HT-29 (cell line): ENCODE results near the gene PDLIM3. TPM values are rescaled to one million over a fixed set of nuclear protein-coding genes. Genes with fewer than 3 reads are reported as not detected.
"Not testable (repeated sequence)": the region's sequence is repeated elsewhere in the genome, so short reads cannot be mapped to it uniquely, and the experiment has no call there.

Experiments
- DNase-seq: peaks from one replicate; pipeline ENCODE4 v3.0.0-alpha.2; 2015; ENCODE audit warnings: low spot score
- total RNA-seq: library from RNA; depleted of rRNA; stranded (reverse); fragments of >200 nt; shearing (Covaris generic); gene quantifications from 2 replicates; pipeline ENCODE4 v1.2.3, GENCODE V29; 2014; rRNA removed

Gene PDLIM3, protein sequence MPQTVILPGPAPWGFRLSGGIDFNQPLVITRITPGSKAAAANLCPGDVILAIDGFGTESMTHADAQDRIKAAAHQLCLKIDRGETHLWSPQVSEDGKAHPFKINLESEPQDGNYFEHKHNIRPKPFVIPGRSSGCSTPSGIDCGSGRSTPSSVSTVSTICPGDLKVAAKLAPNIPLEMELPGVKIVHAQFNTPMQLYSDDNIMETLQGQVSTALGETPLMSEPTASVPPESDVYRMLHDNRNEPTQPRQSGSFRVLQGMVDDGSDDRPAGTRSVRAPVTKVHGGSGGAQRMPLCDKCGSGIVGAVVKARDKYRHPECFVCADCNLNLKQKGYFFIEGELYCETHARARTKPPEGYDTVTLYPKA
- total RNA-seq: not detected in 2 replicates

DNA sequence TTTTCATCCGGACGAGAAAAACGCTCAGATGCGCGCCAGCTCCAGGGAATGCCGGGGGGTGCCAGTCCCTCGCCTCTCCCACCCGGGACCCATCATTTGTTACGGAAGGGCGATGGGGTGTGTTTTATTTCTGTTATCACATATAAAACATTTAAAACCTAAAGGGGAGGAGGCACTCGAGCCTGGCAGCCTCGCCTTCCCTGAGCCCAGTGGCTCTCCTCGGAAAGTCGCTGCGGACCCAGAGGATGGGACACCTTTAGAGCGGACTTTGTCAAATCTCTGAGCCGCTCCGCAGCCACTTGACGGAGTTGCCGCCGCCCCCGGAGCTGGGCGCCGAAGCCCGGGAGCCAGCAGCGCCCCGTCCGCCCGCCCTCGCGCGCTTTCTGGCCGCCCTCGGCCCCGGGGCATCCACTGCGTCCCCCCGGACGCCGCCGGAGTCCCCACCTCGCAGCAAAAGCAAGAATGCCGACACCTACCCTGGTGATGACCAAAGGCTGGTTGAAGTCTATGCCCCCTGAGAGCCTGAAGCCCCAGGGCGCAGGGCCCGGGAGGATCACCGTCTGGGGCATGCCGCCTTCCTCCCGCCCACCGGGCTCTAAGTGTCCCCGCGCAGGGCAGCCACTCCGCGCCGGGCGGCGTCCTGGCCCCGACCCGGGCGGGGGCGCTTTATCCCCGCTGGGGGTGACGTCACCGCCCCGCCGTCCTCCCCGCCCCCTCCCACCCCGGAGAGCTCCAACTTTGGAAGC lies at the start of gene PDLIM3:
Gene PDLIM3, minus strand, starts transcription at position 642 of the 746 bp plus-strand sequence. Its CDS starts 73 bp downstream, at position 569.
- no peak for DNase-seq

DNA sequence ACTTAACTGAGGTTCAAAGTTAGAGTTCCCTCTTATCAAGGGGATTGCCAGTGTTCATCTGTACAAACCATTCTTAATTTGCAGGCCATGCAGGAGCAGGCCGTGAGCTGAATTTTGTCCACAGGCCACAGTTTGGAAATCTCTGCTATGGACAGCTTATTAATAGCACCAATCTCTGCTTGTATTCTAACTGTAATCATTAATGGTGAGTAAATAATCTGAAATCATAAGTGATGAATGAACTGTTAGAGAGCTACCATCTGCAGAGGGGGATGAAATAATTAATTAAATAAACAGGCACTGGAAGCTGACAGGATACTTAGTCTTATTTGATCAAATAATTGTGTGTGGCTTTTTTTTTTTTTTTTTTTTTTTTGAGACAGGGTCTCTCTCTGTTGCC lies 48.5 kb upstream of the PDLIM3 start:
- DNase-seq: no peak

DNA sequence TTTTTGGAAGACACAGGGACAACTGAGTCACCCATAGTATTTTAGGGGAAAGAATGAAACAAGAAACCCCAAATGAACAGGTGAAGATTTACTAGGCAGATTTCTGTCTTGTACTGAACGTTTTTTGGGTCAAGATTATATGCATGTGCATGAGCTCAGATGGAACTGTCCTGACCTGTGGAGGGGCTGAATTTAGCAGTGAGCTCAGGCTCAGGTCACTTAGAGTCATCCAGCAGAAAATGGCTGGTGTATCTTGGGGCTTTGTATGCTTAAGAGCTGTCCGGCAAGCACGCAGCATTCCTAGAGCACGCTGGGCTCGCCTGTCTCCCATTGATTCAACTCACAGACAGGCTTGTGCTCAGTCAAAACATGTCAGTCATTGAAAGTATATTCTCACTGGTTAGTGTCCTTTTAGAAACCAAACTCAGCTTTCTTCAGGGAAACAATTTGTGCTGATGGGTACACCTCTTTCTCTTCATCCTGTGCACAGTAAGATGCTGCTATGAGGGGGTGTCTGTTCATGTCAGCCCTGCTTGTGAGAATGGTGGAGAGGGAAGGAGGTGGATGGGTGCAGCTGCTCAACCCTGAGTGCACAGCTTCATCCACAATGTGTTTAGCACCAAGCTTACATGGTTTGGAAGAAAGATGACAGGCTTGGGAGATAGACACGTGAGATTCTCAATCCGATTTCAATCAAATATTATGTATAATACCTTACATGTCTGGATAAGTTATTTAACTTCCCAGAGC lies 47.5 kb upstream of the PDLIM3 start:
- DNase-seq: no peak

DNA sequence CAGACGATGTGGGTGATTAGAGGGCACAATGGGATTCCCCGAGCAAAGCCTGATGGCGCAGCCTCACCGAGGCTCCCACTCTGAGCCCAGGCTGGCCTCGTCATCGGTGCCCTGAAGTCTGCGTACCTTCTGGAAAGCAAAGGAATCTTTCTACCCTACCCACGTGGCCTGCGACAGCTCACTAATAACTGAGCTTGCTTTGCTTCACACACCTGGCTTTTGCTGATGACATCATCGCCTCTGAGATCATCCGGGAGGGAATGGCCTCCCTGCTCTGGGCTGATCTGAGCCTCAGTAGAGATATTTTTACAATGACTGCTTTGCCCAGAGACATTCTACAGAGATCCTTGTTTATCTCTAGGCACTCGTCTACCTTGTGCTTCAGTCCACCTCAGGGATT lies 45.4 kb upstream of the PDLIM3 start:
- no peak for DNase-seq

DNA sequence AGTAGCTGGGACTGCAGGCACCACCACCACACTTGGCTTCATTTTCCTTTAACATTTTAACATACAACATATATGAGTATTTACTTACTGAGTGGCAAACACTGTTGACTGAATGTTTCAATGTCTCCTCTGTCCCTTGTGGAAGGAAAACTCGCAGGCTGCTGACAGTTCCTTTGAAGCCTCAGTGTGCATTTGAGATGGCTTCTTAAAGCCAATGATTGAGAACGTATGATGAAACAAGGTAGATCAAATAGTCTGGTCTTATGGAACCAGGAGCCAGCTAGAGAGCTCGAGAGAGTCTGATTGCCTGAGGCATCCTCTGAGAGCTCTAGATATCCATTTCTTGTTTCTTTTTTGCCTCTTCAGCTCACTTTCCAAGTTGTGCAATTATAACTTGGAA lies 43.0 kb upstream of the PDLIM3 start:
- no peak for DNase-seq

DNA sequence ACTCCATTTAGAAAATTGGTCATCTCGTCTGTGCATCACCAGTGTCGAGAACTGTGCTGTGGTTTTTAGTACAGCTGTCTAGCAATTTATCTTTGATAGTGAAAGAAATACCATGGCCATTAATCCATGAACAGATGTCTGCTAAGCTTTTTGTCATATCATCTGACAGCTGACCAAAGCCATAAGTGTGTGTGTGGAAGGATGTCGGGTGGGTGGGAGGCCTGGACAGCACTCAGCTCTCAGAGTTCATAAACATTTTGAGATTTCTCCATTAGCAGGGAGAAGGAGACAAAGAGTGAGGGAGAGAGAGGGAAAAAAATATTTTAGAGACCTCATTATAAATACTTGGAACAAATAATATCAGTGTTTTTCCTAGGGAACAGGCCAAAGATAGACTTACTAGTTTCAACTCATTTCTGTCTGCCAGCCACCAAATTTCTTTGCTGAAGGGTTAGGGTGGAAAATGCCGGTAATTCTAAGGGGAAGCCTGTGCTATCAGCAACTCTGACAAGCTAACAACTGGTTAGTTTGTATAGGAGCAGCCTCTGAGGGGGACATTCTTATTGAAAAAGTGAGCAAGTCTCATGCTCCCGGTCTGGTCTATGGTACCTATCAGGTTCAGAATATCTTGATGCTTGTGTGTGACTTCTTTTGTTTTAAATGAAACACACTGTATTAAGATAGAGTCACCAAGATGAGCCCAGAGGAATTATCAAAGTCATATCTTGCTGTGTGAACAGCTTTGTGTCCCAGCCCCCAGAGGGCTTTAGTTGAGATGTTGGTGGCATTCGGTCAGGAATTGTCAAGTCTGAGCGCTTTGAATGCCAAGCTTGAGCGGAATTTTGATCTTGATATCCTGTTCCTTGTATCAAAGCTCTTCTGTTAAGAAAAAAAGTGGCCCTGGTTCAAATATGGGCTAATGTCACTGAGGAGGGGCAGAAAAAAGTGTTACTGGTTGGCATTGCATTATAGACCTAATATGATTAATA lies 41.9 kb upstream of the PDLIM3 start:
- DNase-seq: no peak

DNA sequence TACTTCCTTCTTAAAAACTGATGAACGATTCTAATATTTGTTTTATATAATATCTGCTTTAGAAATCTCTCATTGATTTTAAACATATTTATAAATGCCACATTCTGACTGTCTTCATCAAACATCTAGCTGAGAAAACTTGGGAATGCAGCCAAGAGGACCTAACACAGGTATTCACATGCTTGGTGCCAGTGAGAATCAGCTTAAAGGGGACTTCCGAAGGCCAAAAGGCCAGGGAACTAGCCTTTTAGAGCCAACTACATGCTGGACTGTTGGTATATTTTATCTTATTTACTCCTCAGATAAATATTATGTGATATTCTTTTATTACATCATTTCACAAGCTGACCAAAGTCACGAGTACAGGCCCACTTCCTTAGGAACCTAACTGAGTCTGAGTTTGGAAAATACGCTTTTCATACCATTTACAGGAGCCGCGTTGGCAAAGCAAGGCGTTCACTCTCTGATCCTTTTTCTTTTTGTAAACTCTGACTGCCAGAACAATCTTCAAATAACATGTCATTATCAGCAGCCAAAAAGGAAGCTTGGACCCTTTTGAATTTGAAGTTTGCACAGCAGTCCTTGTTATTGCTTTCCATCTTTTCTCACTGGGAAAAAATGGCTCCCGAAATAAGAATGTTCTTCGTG lies 41.1 kb upstream of the PDLIM3 start:
- no peak for DNase-seq

DNA sequence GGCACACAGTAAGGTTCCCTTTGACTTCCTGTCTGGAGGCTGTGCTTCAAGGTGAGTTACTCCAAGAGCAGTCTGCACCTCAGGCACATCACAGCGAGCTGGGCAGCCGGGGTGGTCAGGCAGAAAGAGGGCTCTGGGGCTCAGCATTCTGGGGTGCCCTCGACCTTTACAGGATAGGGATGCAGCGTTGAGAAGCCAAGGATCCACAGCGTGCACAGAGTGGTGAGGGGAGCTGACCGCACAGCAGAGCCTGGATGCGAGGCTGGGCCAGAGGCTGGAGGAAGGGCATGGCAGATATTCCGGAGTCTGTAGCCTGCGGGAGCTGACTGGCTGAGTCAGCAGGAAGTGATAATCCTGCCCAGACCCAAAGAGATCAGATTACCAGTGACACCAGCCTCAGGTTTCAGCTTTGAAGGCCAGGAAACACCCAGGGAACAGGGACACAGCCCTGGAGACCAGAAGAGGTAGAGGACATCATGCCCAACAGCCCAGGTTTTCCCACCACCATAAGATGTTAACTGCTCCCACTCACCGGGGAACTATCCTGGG lies 38.4 kb upstream of the PDLIM3 start:
- no peak for DNase-seq

DNA sequence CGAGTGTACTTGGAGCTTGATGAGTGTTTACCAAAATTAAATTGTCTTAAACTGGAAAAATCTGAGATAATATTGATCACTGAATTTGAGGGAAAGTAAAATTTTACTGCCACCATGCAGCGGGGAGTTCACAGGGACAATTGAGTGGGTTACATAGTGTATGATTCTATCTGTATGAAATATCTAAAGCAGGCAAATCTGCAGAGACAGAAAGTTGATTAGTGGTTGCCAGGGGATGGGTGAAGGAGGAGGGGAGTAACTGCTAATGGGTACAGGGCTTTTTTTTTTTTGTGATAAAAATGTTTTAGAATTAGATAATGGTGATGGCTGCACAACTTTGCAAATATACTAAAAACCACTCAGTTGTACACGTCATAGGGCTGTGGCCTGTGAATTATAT lies 35.4 kb upstream of the PDLIM3 start:
- DNase-seq: no peak

DNA sequence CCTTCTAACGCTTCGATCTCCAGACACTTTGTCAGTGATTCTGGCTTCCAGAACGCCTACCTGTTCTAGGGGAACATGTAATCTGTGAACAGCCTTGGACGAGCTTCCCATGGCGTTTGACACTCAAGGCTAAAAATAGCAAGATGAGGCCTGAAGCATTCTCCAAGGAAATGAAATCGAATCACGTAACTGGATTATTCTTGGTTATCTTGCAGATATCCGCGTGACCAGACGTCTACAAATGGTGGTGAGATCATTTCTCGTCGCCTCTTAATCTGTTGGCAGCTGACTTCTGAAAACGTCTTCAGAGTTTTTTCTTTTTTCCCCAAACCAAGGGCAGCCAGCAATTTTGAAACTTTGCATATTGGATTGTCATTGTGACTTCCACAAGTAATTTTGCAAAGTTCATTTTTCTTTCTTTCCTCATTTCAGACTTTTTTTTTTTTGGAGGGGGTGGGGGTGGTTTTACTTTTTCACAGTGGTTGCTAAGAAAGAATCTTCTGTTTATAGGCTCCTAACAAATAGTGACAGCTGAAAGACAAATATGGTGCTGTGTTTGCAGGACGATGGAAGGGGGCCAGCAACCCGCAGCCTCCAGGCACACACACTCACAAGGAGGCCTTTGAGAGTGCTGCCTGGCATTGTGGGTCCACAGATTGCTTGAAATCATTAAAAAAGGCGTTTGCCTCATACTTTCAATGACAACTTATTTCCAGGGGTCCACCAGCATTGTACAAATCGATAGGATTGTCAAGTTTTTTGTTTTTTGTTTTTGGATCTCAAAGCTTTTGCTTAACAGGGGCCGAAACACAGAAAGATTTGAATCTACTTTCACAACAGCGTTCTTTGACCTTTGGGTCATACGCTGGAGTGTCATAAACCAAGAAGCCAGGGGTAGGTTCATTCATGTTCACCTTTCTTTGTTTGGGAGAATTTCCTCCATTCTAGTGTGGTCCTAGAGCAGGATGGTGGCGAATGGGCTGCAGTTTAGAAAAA lies 32.4 kb upstream of the PDLIM3 start:
- no peak for DNase-seq

DNA sequence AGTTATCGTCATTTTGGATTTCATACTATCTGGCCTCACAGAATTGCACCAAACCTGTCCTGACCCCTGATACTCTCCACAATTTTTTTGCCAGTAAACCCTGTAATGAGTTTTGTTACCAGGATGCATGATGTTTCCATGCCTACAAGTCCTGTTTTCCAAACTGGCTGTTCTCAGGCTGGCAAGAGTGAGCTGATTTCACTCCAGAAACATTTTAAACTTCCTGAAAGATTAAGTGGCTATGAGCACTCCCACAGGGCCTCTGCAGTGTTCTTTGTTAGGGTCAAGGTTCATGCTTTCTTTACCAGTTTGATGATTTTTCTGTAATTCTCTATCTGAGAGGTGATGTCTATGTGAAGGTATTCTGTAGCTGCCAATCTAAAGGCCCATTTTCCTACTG lies 31.7 kb upstream of the PDLIM3 start:
- DNase-seq: no peak

DNA sequence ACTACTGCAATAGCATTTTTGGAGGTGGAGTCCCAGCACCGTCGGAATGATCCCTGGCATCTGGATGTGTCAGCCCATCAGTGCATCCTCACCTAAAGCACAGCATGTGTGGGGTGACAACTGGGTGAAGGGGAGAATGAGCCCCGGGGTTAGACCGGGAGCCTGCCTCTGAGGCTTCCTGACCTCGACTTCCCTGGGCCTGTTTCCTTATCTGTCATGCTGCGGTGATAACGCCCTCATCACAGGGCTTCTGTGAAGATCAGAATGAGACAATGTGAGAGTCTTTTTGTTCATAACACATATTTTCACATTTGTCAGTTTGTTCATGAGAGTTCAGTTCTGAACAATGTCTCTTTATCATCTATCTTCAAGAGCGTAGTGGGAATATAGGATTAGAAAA lies 31.1 kb upstream of the PDLIM3 start:
- no peak for DNase-seq

DNA sequence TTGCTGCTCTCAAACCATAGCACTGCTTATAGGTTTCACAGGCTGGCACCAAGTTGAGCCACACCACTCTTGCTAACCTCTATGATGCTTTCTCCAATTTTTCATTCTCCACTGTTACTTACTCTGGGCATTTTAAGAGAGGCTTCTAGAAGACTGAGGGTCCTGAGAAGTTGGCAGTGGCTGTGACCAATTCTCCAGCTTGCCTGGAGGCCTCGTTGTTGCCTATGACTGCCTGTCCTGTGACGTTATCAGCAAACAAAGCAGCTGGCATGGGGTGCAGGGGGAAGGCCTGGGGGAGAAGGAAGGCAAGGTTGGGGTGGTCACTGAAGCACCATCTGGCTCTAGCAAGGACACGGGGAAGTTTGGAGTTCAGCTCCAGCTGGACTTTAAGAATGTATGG lies 30.4 kb upstream of the PDLIM3 start:
- DNase-seq: no peak

DNA sequence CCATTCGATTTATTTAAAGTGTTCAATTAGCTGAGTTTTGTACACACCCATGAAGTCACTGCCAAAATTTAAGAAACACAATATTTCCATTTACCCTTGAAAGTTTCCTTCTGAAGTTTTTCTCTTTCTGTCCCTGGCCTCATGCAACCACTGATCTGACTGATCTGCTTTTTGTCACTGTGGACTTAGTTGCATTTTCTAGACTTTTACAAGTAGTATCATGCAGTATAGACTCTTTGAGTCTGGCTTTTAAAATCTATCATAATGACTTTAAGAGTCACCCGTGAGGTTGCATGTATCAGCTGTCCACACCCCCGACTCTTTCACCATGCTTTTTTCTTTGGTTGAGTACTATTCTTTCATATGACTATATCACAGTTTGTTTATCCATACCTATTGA lies 29.0 kb upstream of the PDLIM3 start:
- DNase-seq: no peak

DNA sequence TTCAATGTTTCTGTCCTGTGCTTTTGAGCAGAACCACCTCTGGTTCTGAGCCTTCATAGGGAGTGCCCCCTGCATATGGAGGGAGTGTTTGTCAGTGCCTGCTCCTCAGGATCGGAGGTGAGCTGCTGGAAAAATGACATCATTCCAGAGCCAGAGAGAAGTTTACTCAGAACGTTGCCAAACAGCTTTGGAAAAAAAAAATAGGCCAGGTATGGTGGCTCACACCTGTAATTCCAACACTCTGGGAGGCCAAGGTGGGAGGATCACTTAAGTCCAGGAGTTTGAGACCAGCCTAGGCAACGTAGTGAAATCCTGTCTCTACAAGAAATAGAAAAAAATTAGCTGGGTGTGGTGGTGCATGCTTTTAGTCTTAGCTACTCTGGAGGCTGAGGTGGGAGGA lies 27.2 kb upstream of the PDLIM3 start:
- no peak for DNase-seq

DNA sequence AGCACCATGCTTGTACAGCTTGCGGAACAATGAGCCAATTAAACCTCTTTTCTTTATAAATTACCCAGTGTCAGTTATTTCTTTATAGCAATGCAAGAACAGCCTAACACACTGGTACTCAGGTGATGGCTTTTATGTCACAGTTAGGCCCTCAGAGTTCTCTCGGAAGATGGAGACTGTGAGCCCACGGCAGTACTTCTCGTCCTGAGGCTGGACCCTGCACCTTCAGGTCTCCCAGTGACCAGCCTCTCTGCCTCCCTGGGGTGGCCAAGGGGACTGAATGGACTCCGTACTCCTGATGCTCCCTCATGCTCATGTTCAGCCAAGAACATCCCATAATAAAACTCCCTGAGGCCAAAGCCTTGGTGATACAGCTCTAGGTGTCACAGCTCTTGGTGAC lies 25.0 kb upstream of the PDLIM3 start:
- no peak for DNase-seq

DNA sequence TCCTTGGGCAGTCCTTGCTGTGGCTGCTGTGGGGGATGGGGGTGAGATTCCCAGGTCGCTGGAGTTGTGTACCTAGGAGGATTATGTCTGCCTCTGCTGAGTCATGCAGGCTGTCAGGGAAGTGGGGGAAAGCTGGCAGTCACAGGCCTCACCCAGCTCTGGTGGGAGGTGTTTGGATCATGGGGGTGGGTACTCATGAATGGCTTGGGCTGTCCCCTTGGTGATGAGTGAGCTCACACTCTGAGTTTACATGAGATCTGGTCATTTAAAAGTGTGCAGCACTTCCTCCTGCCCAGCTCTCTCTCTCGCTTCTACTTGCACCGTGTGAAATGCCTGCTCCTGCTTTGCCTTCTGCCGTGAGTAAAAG lies 24.6 kb upstream of the PDLIM3 start:
- no peak for DNase-seq

DNA sequence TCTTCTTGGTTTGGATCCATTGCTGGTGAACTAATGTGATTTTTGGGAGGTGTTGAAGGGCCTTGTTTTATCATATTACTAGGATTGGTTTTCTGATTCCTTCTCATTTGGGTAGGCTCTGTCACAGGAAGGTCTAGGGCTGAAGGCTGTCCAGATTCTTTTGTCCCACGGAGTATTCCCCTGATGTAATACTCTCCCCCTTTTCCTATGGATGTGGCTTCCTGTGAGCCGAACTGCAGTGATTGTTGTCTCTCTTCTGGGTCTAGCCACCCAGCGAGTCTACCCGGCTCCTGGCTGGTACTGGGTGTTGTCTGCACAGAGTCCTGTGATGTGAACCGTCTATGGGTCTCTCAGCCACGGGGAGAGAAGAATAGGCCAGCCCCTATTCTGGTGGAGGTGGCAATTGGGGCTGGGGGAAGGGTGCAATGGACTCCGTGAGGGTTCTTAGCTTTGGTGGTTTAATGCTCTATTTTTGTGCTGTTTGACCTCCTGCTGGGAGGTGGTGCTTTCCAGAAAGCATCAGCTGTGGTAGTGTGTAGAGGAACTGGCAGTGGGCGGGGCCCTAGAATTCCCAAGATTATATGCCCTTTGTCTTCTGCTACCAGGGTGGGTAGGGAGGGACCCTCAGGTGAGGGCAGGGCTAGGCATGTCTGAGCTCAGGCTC lies 24.1 kb upstream of the PDLIM3 start:
- DNase-seq: not testable (repeated sequence)
